ENCODE data around the gene GLI3. TPM values are rescaled to one million over a fixed set of nuclear protein-coding genes. Genes with fewer than 3 reads are reported as not detected.

The GLI3 gene
- total RNA-seq, 1 experiment from 2014 or later, result 46.2 TPM

- TF ChIP-seq HMGA2 (CRISPR knock-in tag; IDR thresholded peaks at IDR 0.05), result no peak
- no peak for TF ChIP-seq TEAD4 (CRISPR knock-in tag; IDR thresholded peaks at IDR 0.05)
- no peak for TF ChIP-seq GRHL2 (CRISPR knock-in tag; IDR thresholded peaks at IDR 0.05; ENCODE audit: insufficient replicate concordance, severe bottlenecking)
- TF ChIP-seq TEAD1 (CRISPR knock-in tag; IDR thresholded peaks at IDR 0.05), result no peak
- TF ChIP-seq FOXK1 (CRISPR knock-in tag; IDR thresholded peaks at IDR 0.05), result no peak
- TF ChIP-seq PRRX2 (CRISPR knock-in tag; IDR thresholded peaks at IDR 0.05), result no peak
- no peak for TF ChIP-seq CREB1 (CRISPR knock-in tag; IDR thresholded peaks at IDR 0.05)
- no peak for TF ChIP-seq CTCF (IDR thresholded peaks at IDR 0.05)
- no peak for TF ChIP-seq ZNF423 (CRISPR knock-in tag; IDR thresholded peaks at IDR 0.05)
Measured at GRCh38 chr7:42164881-42165428, 72.1 kb downstream of the GLI3 start (continued).

GRCh38 chr7:42162560-42163325, 74.3 kb downstream of the GLI3 start:
- ChIA-PET POLR2A (interaction anchor here (0.7 kb wide), 1 partner anchor 199 kb away, joined by 3 read pairs; no protein-coding TSS in a partner anchor), CTCF (interaction anchor here (0.6 kb wide), 1 partner anchor 216 kb away, joined by 3 read pairs; no protein-coding TSS in a partner anchor)
- no peak overlapping the region for H3K4me3 Mint-ChIP-seq
- no peaks in the 10 kb centered on the region for H3K27me3 Mint-ChIP-seq (ENCODE audit: low read depth)
- H3K27ac Mint-ChIP-seq, result peak overlapping the region; percentile 42; the same call in 1 of the 2 replicates
- peaks cover 34% of the 10 kb centered on the region for H3K4me1 Mint-ChIP-seq
- DNase-seq (ENCODE audit: low spot score) (no peak), ATAC-seq (no peak)
- H3K9me3 Mint-ChIP-seq, result no peaks in the 10 kb centered on the region
- no peak for TF ChIP-seq ATF2 (CRISPR knock-in tag; IDR thresholded peaks at IDR 0.05; ENCODE audit: borderline replicate concordance, low read depth)
- no peak for TF ChIP-seq ATF1 (CRISPR knock-in tag; IDR thresholded peaks at IDR 0.05)
- no peak for TF ChIP-seq ARID4B (CRISPR knock-in tag; IDR thresholded peaks at IDR 0.05; ENCODE audit: borderline replicate concordance)
- TF ChIP-seq OVOL2 (CRISPR knock-in tag; IDR thresholded peaks at IDR 0.05; ENCODE audit: borderline replicate concordance), result no peak
- TF ChIP-seq HMGA2 (CRISPR knock-in tag; IDR thresholded peaks at IDR 0.05), result no peak
- no peak for TF ChIP-seq RELA (CRISPR knock-in tag; IDR thresholded peaks at IDR 0.05; ENCODE audit: borderline replicate concordance)
- TF ChIP-seq NFATC4 (CRISPR knock-in tag; IDR thresholded peaks at IDR 0.05), result no peak
- no peak for TF ChIP-seq KAT7 (CRISPR knock-in tag; IDR thresholded peaks at IDR 0.05; ENCODE audit: borderline replicate concordance)
- no peak for TF ChIP-seq ZNF532 (CRISPR knock-in tag; IDR thresholded peaks at IDR 0.05; ENCODE audit: borderline replicate concordance)
- no peak for TF ChIP-seq ZNF396 (CRISPR knock-in tag; IDR thresholded peaks at IDR 0.05; ENCODE audit: borderline replicate concordance)
- no peaks in the 10 kb centered on the region for H3K36me3 Mint-ChIP-seq

All from WTC11 (cell line).